ENCODE results near the gene MAST4. TPM values are rescaled to one million over a fixed set of nuclear protein-coding genes. Genes with fewer than 3 reads are reported as not detected.

Gene MAST4
- polyA plus RNA-seq, 1 donor (not counting 4 experiments of a cell fraction or from before 2014, with no cell fraction given), result 19.8 TPM

DNA sequence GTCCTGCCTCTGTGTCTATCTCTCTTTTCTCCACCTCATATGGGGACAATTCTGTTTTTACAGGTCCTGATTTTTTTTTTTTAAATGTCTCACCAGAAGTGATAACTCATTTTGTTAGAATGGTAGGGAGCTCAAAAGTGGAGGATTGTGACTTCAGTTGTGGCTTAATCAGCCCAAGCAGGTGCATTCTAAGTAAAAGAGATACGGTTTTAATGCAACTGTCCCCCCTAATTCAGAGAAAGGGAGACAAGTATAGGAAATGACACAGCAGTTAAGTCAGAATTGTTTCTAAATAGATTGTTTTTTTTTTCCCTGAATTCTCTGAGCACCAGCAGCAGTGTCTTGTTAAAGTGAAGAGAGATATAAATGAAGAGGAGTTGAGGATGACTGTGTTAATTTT, 24.5 kb downstream of the MAST4 start:
- no peak overlapping the region for H3K4me2 ChIP-seq (ENCODE audit: control insufficient read depth, extremely low read depth, insufficient read depth, low read depth, low read length)
- dilution Hi-C loops (cut with MboI; ENCODE audit: extremely low pct_ligation_motif_present, low sequenced_read_pairs), result no loop called here
- TF ChIP-seq EZH2 (IDR thresholded peaks at IDR 0.05; ENCODE audit: low read length) (no peak), CTCF (optimal IDR thresholded peaks at IDR 0.05 in 1 of 3, IDR thresholded peaks at IDR 0.05 in 1 of 3, conservative IDR thresholded peaks at IDR 0.05 in 1 of 3; ENCODE audit: extremely low read depth in 1 of 3, insufficient read depth in 2 of 3, low read length in 3 of 3) (no peak)

DNA sequence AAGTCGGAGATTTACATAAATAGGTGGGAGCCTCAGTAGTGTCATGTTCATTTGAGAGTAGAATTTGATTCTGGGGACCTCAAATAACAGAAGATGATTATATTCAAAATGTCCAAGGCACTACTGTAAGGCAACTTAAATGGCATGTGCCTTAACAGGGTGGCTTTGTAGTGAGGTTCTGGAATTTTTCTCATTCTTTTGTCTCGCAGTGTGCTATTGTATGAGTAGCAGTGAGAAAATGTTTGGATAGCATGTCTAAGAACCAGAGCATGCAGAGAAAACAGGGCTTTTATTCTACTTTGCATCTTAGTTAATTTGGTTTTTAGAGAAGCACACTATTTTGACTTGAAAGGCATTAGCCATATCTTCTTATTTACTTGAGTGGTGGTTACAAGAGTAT, 25.0 kb downstream of the MAST4 start:
- dilution Hi-C loops (cut with MboI; ENCODE audit: extremely low pct_ligation_motif_present, low sequenced_read_pairs), result no loop called here
- no peaks in the 10 kb centered on the region for H3K36me3 ChIP-seq (ENCODE audit: control insufficient read depth in 2 of 2, extremely low read depth in 1 of 2, insufficient read depth in 2 of 2, low read length in 2 of 2)
- TF ChIP-seq CTCF (optimal IDR thresholded peaks at IDR 0.05 in 1 of 3, IDR thresholded peaks at IDR 0.05 in 1 of 3, conservative IDR thresholded peaks at IDR 0.05 in 1 of 3; ENCODE audit: extremely low read depth in 1 of 3, insufficient read depth in 2 of 3, low read length in 3 of 3) (no peak), EZH2 (IDR thresholded peaks at IDR 0.05; ENCODE audit: low read length) (no peak)
- no peaks in the 10 kb centered on the region for H3K9me3 ChIP-seq (ENCODE audit: control insufficient read depth, low read depth, low read length)
- DNase-seq (ENCODE audit: low read depth, low spot score) (no peak), FAIRE-seq (no peak)
- no peaks in the 10 kb centered on the region for H3K79me2 ChIP-seq (ENCODE audit: control insufficient read depth, insufficient read depth, low read length)
- H3K27ac ChIP-seq (ENCODE audit: control insufficient read depth, insufficient read depth, low read length), result no peak overlapping the region
- H3K4me1 ChIP-seq (ENCODE audit: control insufficient read depth, extremely low read depth, insufficient read depth, low read length), result no peaks in the 10 kb centered on the region
- no peak overlapping the region for H2AFZ ChIP-seq (ENCODE audit: control insufficient read depth, low read length)
- no peaks in the 10 kb centered on the region for H3K27me3 ChIP-seq (ENCODE audit: control insufficient read depth, extremely low read depth, insufficient read depth, low read length)
- no peak overlapping the region for H3K4me3 ChIP-seq (ENCODE audit: control insufficient read depth in 2 of 3, extremely low read depth in 1 of 3, insufficient read depth in 2 of 3, low read depth in 1 of 3, low read length in 3 of 3)
- H3K9me1 ChIP-seq (ENCODE audit: control insufficient read depth, extremely low read depth, insufficient read depth, low read length), result no peaks in the 10 kb centered on the region
- no peak overlapping the region for H3K4me2 ChIP-seq (ENCODE audit: control insufficient read depth, extremely low read depth, insufficient read depth, low read depth, low read length)
- no peak overlapping the region for H3K9ac ChIP-seq (ENCODE audit: control insufficient read depth, extremely low read depth, insufficient read depth, low read length)
- no peaks in the 10 kb centered on the region for H4K20me1 ChIP-seq (ENCODE audit: control insufficient read depth, extremely low read depth, insufficient read depth, low read length)

More for the DNA sequence above, 24.5 kb downstream of the MAST4 start:
- H3K9ac ChIP-seq (ENCODE audit: control insufficient read depth, extremely low read depth, insufficient read depth, low read length), result no peak overlapping the region
- no peak overlapping the region for H2AFZ ChIP-seq (ENCODE audit: control insufficient read depth, low read length)
- no peak overlapping the region for H3K27ac ChIP-seq (ENCODE audit: control insufficient read depth, insufficient read depth, low read length)
- DNase-seq (ENCODE audit: low read depth, low spot score), result no peak
- H3K79me2 ChIP-seq (ENCODE audit: control insufficient read depth, insufficient read depth, low read length), result no peaks in the 10 kb centered on the region
- no peaks in the 10 kb centered on the region for H3K9me3 ChIP-seq (ENCODE audit: control insufficient read depth, low read depth, low read length)
- H3K27me3 ChIP-seq (ENCODE audit: control insufficient read depth, extremely low read depth, insufficient read depth, low read length), result no peaks in the 10 kb centered on the region
- no peak for FAIRE-seq
- no peaks in the 10 kb centered on the region for H3K9me1 ChIP-seq (ENCODE audit: control insufficient read depth, extremely low read depth, insufficient read depth, low read length)
- H3K4me3 ChIP-seq (ENCODE audit: control insufficient read depth in 2 of 3, extremely low read depth in 1 of 3, insufficient read depth in 2 of 3, low read depth in 1 of 3, low read length in 3 of 3), result no peak overlapping the region
- H3K36me3 ChIP-seq (ENCODE audit: control insufficient read depth in 2 of 2, extremely low read depth in 1 of 2, insufficient read depth in 2 of 2, low read length in 2 of 2), result no peaks in the 10 kb centered on the region
- no peaks in the 10 kb centered on the region for H3K4me1 ChIP-seq (ENCODE audit: control insufficient read depth, extremely low read depth, insufficient read depth, low read length)
- no peaks in the 10 kb centered on the region for H4K20me1 ChIP-seq (ENCODE audit: control insufficient read depth, extremely low read depth, insufficient read depth, low read length)

Data from keratinocyte (primary cell).